PC-3 (cell line): ENCODE results near the gene VTI1A. TPM values are rescaled to one million over a fixed set of nuclear protein-coding genes. Genes with fewer than 3 reads are reported as not detected.

Experiments
- ATAC-seq: fragments of 200-7000 bp; cut with Tn5 transposase; 2 replicates; pipeline ENCODE4 v1.9.1; 2020; ENCODE audit warnings: mild to moderate bottlenecking, moderate library complexity
- BruUV-seq: library from RNA; stranded (reverse); fragments of 400-500 nt; replicated peaks from 2 replicates; lab custom pipeline; 2021; lab: Mats Ljungman, UMichigan
- CTCF ChIA-PET: fragments of 300-600 bp; sonication (Branson Sonifier 250); formaldehyde crosslinking; loops from one replicate; lab custom pipeline; 2022; ENCODE audit warnings: antibody characterized with exemption; lab: Charles Lee
- POLR2A ChIA-PET: fragments of 300-600 bp; sonication (Branson Sonifier 250); formaldehyde crosslinking; loops from one replicate; lab custom pipeline; 2022; ENCODE audit warnings: antibody characterized with exemption; ENCODE audit not compliant: unreplicated experiment; lab: Charles Lee
- DNase-seq: peaks from one replicate; pipeline ENCODE4 v3.0.0-alpha.2; 2015
- H2AFZ ChIP-seq: fragments of 300-600 bp; sonication (generic); 2 replicates; pipeline ENCODE4 v1.6.0; 2016; ENCODE audit warnings: antibody characterized with exemption, low read length
- H3F3A ChIP-seq: fragments of 300-600 bp; sonication (generic); one replicate; pipeline ENCODE4 v1.6.0; 2017; ENCODE audit warnings: antibody characterized with exemption, low read length, control low read depth, mild to moderate bottlenecking; ENCODE audit not compliant: unreplicated experiment
- H3K27ac ChIP-seq: fragments of 300-600 bp; sonication (generic); 2 replicates; pipeline ENCODE4 v1.5.1; 2016; ENCODE audit warnings: mild to moderate bottlenecking, low read length
- H3K27me3 ChIP-seq: fragments of 300-600 bp; sonication (generic); 2 replicates; pipeline ENCODE4 v1.6.1; 2016; ENCODE audit warnings: low read length, mixed read lengths
- H3K36me3 ChIP-seq: fragments of 300-600 bp; sonication (generic); 2 replicates; pipeline ENCODE4 v1.6.1; 2016; ENCODE audit warnings: low read depth, mixed run types, low read length, mixed read lengths
- H3K4me1 ChIP-seq: fragments of 300-600 bp; sonication (generic); 2 replicates; pipeline ENCODE4 v1.5.1; 2016; ENCODE audit warnings: low read length; ENCODE audit not compliant: insufficient read depth
- H3K4me2 ChIP-seq: fragments of 300-600 bp; sonication (generic); 2 replicates; pipeline ENCODE4 v1.6.0; 2016; ENCODE audit warnings: low read length
- H3K4me3 ChIP-seq: fragments of 300-600 bp; sonication (generic); 2 replicates; pipeline ENCODE4 v1.5.1; 2016; ENCODE audit warnings: mild to moderate bottlenecking, low read length, mixed read lengths
- H3K79me2 ChIP-seq: fragments of 300-600 bp; sonication (generic); 2 replicates; pipeline ENCODE4 v1.6.1; 2017; ENCODE audit warnings: low read length, mixed read lengths
- H3K9ac ChIP-seq: fragments of 300-600 bp; sonication (generic); 2 replicates; pipeline ENCODE4 v1.6.0; 2016; ENCODE audit warnings: mild to moderate bottlenecking, low read length
- H3K9me2 ChIP-seq: fragments of 300-600 bp; sonication (generic); replicated peaks from 2 replicates; pipeline ENCODE4 v1.6.1; 2016; ENCODE audit warnings: mixed run types, low read length, mixed read lengths
- H3K9me3 ChIP-seq: fragments of 300-600 bp; sonication (generic); 2 replicates; pipeline ENCODE4 v1.6.1; 2016; ENCODE audit warnings: low read length, mixed read lengths
- H4K20me1 ChIP-seq: fragments of 300-600 bp; sonication (generic); 2 replicates; pipeline ENCODE4 v1.6.1; 2016; ENCODE audit warnings: low read length, mixed read lengths
- CTCF ChIP-seq: fragments of 300-600 bp; sonication (generic); conservative IDR thresholded peaks from 2 replicates; pipeline ENCODE4 v1.5.1; 2017; ENCODE audit warnings: antibody characterized with exemption, low read depth, mild to moderate bottlenecking, low read length
- EZH2 ChIP-seq: fragments of 300-600 bp; sonication (generic); IDR thresholded peaks from one replicate; pipeline ENCODE4 v1.6.1; 2017; ENCODE audit warnings: antibody characterized with exemption, mild to moderate bottlenecking, low read length; ENCODE audit not compliant: unreplicated experiment
- EZH2phosphoT487 ChIP-seq: fragments of 300-600 bp; sonication (generic); IDR thresholded peaks from 2 replicates; pipeline ENCODE4 v1.6.1; 2018; ENCODE audit warnings: mild to moderate bottlenecking, antibody characterized with exemption, low read length, borderline replicate concordance
- intact Hi-C: fragments of 100-400 bp; cut with micrococcal nuclease; formaldehyde crosslinking; loops from 2 replicates; pipeline ENCODE4 v1.9.0; 2023
- total RNA-seq: library from RNA; depleted of rRNA; stranded (reverse); fragments of >200 nt; gene quantifications from 2 replicates; pipeline ENCODE4 v1.2.3, GENCODE V29; 2014

VTI1A gene
- total RNA-seq, 1 experiment from 2014 or later, result 18.1 TPM

DNA sequence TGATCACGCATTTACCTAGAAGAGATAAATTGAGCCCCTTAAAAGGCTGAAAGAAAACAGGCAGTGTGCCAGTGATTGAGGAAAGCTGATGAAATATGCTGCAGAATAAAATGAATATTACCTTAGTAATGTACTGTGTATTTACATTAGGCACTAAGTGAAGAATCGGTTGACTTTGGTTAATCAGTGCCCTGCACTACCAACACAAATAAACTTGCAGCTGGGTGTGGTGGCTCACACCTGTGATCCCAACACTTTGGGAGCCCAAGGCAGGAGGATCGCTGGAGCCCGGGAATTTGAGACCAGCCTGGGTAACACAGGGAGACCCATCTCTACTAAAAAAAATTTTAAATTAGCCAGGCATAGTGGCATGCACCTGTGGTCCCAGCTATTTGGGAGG, 354.7 kb downstream of the VTI1A start:
- H3K4me2 ChIP-seq, result no peak overlapping the region
- H4K20me1 ChIP-seq, result no peaks in the 10 kb centered on the region
- intact Hi-C loops, result no loop called here
- no peaks in the 10 kb centered on the region for H3K9me2 ChIP-seq
- H3K9ac ChIP-seq, result no peak overlapping the region
- DNase-seq (no peak), ATAC-seq (no peak)
- POLR2A ChIA-PET, result no interaction called here
- no TSS peak for BruUV-seq
- no peaks in the 10 kb centered on the region for H3K36me3 ChIP-seq
- no peak overlapping the region for H3K27ac ChIP-seq
- H2AFZ ChIP-seq, result no peak overlapping the region
- H3K4me3 ChIP-seq, result no peak overlapping the region
- CTCF ChIA-PET, result no interaction called here
- H3K27me3 ChIP-seq, result no peaks in the 10 kb centered on the region
- peaks cover 9% of the 10 kb centered on the region; the same call in 1 of the 2 replicates for H3K4me1 ChIP-seq
- TF ChIP-seq CTCF (no peak), EZH2 (no peak), EZH2phosphoT487 (no peak)
- no peaks in the 10 kb centered on the region for H3K79me2 ChIP-seq
- H3F3A ChIP-seq, result no peaks in the 10 kb centered on the region
- no peaks in the 10 kb centered on the region for H3K9me3 ChIP-seq

- no peaks in the 10 kb centered on the region for H4K20me1 ChIP-seq
- ChIA-PET POLR2A (no interaction called here), CTCF (no interaction called here)
- H3K36me3 ChIP-seq, result no peaks in the 10 kb centered on the region
- no peaks in the 10 kb centered on the region for H3K9me3 ChIP-seq
- no peaks in the 10 kb centered on the region for H3K9me2 ChIP-seq
- TF ChIP-seq CTCF, result no peak
- TF ChIP-seq EZH2phosphoT487, result no peak
- no peak for TF ChIP-seq EZH2
- BruUV-seq, result no TSS peak
- peaks cover 9% of the 10 kb centered on the region; the same call in 1 of the 2 replicates for H3K4me1 ChIP-seq
- no peak for ATAC-seq
- no peak overlapping the region for H3K9ac ChIP-seq
- no peaks in the 10 kb centered on the region for H3K27me3 ChIP-seq
- no peak for DNase-seq
- no peak overlapping the region for H2AFZ ChIP-seq
- no peaks in the 10 kb centered on the region for H3F3A ChIP-seq
- no peak overlapping the region for H3K4me3 ChIP-seq
- no peak overlapping the region for H3K4me2 ChIP-seq
- H3K79me2 ChIP-seq, result no peaks in the 10 kb centered on the region
- no peak overlapping the region for H3K27ac ChIP-seq
- intact Hi-C loops, result no loop called here
Measured at GRCh38 chr10:112802411-112803022, 355.5 kb downstream of the VTI1A start.

DNA sequence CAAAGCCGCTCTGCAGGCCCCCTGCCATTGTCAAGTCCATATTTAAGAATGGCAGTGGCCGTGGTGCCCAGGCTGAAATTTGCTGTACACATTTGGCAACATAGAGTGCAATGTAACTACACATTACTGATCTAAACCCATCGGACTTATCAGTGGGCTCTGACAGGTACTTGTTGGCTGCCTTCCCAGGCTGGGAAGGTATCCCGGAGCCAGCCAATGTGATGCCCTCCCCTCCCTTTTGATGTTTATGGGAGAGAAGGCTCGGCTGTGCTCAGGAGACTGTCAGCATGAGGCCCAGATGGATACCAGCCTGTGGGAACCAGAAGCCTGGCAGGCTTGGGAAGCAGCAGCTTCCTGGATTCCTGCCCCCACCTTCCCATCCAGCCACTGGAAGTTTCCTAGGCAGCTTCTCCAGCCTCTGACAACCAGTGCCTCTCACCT, 357.0 kb downstream of the VTI1A start:
- H3F3A ChIP-seq, result no peaks in the 10 kb centered on the region
- no peaks in the 10 kb centered on the region for H3K36me3 ChIP-seq
- H3K9me3 ChIP-seq, result no peaks in the 10 kb centered on the region
- no peak overlapping the region for H3K4me3 ChIP-seq
- CTCF ChIA-PET, result no interaction called here
- DNase-seq (peak; percentile 12), ATAC-seq (no peak)
- H3K9ac ChIP-seq, result no peak overlapping the region
- no TSS peak for BruUV-seq
- peak overlapping the region; percentile 19; the same call in 1 of the 2 replicates for H3K4me2 ChIP-seq
- no peaks in the 10 kb centered on the region for H3K27me3 ChIP-seq
- H2AFZ ChIP-seq, result no peak overlapping the region
- no peaks in the 10 kb centered on the region for H3K9me2 ChIP-seq
- intact Hi-C loops, result no loop called here
- POLR2A ChIA-PET, result no interaction called here
- H3K79me2 ChIP-seq, result no peaks in the 10 kb centered on the region
- TF ChIP-seq EZH2phosphoT487 (no peak), EZH2 (no peak), CTCF (no peak)
- peak overlapping the region; percentile 8; the same call in 1 of the 2 replicates for H3K27ac ChIP-seq
- H3K4me1 ChIP-seq, result peaks cover 9% of the 10 kb centered on the region; the same call in 1 of the 2 replicates
- H4K20me1 ChIP-seq, result no peaks in the 10 kb centered on the region
